Gastrocnemius medialis (tissue), 4 donors: ENCODE data around the gene IL11RA. TPM values are rescaled to one million over a fixed set of nuclear protein-coding genes. Genes with fewer than 3 reads are reported as not detected.
A peak's percentile ranks its signal among the peaks of the same experiment; 100 is the strongest.

Source experiments
- ATAC-seq, 2 donors: fragments of 150-250 bp; one replicate each; pipeline ENCODE4 v1.9.1; 2016
- DNase-seq, 2 donors: peaks; one replicate each; pipeline ENCODE4 v3.0.0-alpha.2; 2019
- H3K27ac ChIP-seq, 4 donors: fragments of 200-600 bp; sonication (generic); 1 replicate in 1 of 4; 2 replicates in 3 of 4; pipeline ENCODE4 v1.5.1; 2016 to 2018; ENCODE audit warnings: mild to moderate bottlenecking in 2 of 4, moderate library complexity in 1 of 4
- H3K27me3 ChIP-seq, 3 donors: fragments of 200-600 bp; sonication (generic) in 2 of 3; 1 replicate in 1 of 3; 2 replicates in 2 of 3; pipeline versions ENCODE4 v1.5.1 to v1.6.0; 2016 to 2019; ENCODE audit warnings: mild to moderate bottlenecking in 1 of 3, moderate library complexity in 1 of 3
- H3K36me3 ChIP-seq, 2 donors: fragments of 200-600 bp; sonication (generic) in 1 of 2; one replicate each; pipeline ENCODE4 v1.5.1; 2017 to 2018
- H3K4me1 ChIP-seq, 2 donors: fragments of 200-600 bp; sonication (generic) in 1 of 2; one replicate each; pipeline ENCODE4 v1.5.1; 2016 to 2017; ENCODE audit warnings: mild to moderate bottlenecking in 2 of 2
- H3K4me3 ChIP-seq, 4 donors: fragments of 200-600 bp; sonication (generic) in 3 of 4; 1 replicate in 1 of 4; 2 replicates in 3 of 4; pipeline ENCODE4 v1.5.1; 2016 to 2019; ENCODE audit warnings: mild to moderate bottlenecking in 2 of 4
- H3K9me3 ChIP-seq, 3 donors: fragments of 200-600 bp; sonication (generic) in 2 of 3; 1 replicate in 1 of 3; 2 replicates in 2 of 3; pipeline ENCODE4 v1.5.1; 2016 to 2019
- POLR2A ChIP-seq, 2 donors: fragments of 450-650 bp; IDR thresholded peaks; one replicate each; pipeline ENCODE4 v1.6.1; 2017; ENCODE audit warnings: antibody characterized with exemption in 2 of 2, mild to moderate bottlenecking in 2 of 2, moderate library complexity in 2 of 2
- in situ Hi-C, 4 donors: fragments of 200-750 bp; cut with MboI; loops; one replicate each; pipeline versions ENCODE4 v1.15.0 to v1.8.0; 2017; ENCODE audit warnings: low sequenced_read_pairs in 4 of 4
- intact Hi-C: fragments of 100-400 bp; cut with DNase I; formaldehyde crosslinking; loops from one replicate; pipeline ENCODE4 v1.15.1; 2023; ENCODE audit warnings: low total_unique reads
- total RNA-seq, 4 donors: library from RNA; depleted of rRNA; stranded (reverse); fragments of >200 nt; gene quantifications; one replicate each; pipeline versions ENCODE4 v1.1.0 to v1.2.3, GENCODE V29; 2016
- TF ChIP-seq, protein P1 (sequence below), 5 experiments: fragments of 450-650 bp in 3 of 5; fragments of 200-600 bp in 2 of 5; sonication (generic) in 2 of 5; IDR thresholded peaks in 4 of 5; conservative IDR thresholded peaks in 1 of 5; 1 replicate in 4 of 5; 2 replicates in 1 of 5; pipeline ENCODE4 v1.5.1; 2016 to 2019; ENCODE audit warnings: antibody characterized with exemption in 5 of 5, mild to moderate bottlenecking in 3 of 5, moderate library complexity in 3 of 5

IL11RA gene
- total RNA-seq, 4 donors from 2014 or later, result 3.3 to 15.3 (median 11.6) TPM

DNA sequence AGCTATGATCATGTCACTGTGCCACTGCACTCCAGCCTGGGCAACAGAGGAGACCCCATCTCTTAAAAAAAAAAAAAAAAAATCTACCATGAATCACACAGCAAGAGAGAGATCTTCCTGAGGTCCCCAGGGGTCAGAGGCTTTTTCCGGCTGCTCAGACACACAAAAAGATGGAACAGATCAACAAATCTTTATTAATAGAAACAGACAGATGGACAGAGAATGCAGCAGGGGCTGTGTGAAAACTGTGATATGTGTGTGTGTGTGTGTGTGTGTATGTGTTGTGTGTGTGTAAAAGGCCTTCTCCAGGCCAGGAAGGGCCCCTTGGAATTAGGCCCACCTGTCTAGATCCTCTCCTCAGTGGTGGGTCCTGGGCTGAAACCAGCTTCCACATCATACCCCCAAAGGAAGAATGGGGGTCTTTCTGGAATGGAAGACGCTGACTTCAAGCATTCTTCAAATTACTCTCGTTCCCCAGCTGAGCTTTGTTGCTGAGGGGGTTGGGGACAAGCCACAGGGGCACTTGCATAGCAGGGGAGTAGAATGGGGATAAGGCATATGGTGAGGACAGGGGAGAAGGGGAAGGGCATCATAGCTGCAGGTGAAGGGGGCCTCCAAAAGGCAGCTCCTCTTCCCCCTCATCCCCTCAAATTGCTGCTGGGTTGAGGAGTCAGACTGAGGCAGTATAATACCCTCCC is 17.3 kb upstream of the IL11RA start:
- H3K27ac ChIP-seq, result no peak overlapping the region
- peaks cover 0 to 2% (median 1%) of the 10 kb centered on the region in 3 donors for H3K27me3 ChIP-seq
- DNase-seq (no peak), ATAC-seq (no peak)
- H3K36me3 ChIP-seq, result no peaks in the 10 kb centered on the region
- in situ Hi-C loops, result no loop called here
- intact Hi-C loops, result loop anchor here (1.0 kb wide), 1 partner anchor 22 kb away; the partner anchor contains the start of gene RPP25L
- peaks cover 12 to 16% of the 10 kb centered on the region in 2 donors for H3K4me1 ChIP-seq
- no peaks in the 10 kb centered on the region for H3K9me3 ChIP-seq
- TF ChIP-seq, protein P1, sequence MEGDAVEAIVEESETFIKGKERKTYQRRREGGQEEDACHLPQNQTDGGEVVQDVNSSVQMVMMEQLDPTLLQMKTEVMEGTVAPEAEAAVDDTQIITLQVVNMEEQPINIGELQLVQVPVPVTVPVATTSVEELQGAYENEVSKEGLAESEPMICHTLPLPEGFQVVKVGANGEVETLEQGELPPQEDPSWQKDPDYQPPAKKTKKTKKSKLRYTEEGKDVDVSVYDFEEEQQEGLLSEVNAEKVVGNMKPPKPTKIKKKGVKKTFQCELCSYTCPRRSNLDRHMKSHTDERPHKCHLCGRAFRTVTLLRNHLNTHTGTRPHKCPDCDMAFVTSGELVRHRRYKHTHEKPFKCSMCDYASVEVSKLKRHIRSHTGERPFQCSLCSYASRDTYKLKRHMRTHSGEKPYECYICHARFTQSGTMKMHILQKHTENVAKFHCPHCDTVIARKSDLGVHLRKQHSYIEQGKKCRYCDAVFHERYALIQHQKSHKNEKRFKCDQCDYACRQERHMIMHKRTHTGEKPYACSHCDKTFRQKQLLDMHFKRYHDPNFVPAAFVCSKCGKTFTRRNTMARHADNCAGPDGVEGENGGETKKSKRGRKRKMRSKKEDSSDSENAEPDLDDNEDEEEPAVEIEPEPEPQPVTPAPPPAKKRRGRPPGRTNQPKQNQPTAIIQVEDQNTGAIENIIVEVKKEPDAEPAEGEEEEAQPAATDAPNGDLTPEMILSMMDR (IDR thresholded peaks at IDR 0.05 in 4 of 5, conservative IDR thresholded peaks at IDR 0.05 in 1 of 5), result no peak
- no peak for TF ChIP-seq POLR2A (IDR thresholded peaks at IDR 0.05)
- no peak overlapping the region for H3K4me3 ChIP-seq

DNA sequence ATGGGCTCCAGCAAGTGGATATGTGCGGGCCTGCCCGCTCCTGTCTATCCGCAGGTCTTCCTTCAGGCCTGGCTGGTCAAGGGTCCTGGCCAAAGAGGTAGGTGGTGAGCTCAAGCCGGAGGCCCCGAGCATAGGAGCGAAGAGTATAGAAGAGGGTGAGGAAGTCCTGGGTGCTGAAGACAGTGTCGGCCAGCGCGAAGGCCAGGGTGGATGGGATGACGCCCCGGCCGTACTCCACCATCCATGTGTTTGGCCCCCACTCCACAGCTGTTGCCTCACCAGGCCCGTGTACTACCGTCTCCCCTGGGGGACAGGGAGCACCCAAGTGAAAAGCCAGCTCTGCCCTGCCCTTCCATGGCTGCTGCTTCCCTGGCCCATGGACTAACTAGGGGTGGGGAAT is 16.4 kb upstream of the IL11RA start:
- Histone ChIP-seq H3K4me1 (peaks cover 12 to 16% of the 10 kb centered on the region in 2 donors), H3K36me3 (no peaks in the 10 kb centered on the region), H3K4me3 (no peak overlapping the region), H3K27me3 (no peaks in the 10 kb centered on the region), H3K9me3 (no peaks in the 10 kb centered on the region), H3K27ac (no peak overlapping the region)
- ATAC-seq, result no peak
- intact Hi-C loops, result no loop called here
- TF ChIP-seq POLR2A (IDR thresholded peaks at IDR 0.05), result no peak
- TF ChIP-seq, protein P1 (IDR thresholded peaks at IDR 0.05 in 4 of 5, conservative IDR thresholded peaks at IDR 0.05 in 1 of 5), result no peak
- DNase-seq, result no peak
- in situ Hi-C loops, result no loop called here

DNA sequence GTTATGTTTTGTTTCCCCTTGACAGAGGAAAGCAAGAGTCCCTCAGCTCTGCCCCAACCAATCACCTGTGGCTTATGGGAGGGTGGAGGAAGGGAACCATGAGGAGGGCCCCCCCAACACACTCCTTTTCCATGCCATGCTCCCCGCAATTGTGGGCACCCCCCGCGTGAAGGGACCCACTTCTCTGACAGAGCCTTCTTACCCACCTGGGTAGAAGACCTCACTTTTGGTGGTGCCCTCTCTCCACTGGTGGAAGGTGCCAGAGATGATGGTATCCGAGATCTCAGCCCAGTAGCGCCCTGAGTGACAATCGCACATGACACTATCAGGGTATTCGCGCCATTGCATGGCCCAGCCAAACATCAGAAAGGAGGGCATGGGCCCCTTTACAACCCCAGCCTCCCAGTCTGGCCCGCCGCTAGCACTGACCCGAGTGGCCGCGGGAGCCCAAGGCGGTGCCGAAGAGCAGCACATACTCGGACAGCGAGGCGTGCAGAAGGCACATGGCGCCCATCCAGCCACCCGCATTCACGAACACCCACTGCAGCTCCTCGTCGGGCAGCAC is 15.1 kb upstream of the IL11RA start:
- no peaks in the 10 kb centered on the region for H3K9me3 ChIP-seq
- H3K36me3 ChIP-seq, result no peaks in the 10 kb centered on the region
- no peaks in the 10 kb centered on the region for H3K27me3 ChIP-seq
- peak in 1 of 2 donors; percentile 6 for ATAC-seq
- no peak for DNase-seq
- TF ChIP-seq, protein P1 (IDR thresholded peaks at IDR 0.05 in 4 of 5, conservative IDR thresholded peaks at IDR 0.05 in 1 of 5), result no peak
- TF ChIP-seq POLR2A (IDR thresholded peaks at IDR 0.05), result no peak
- H3K4me3 ChIP-seq, result peak overlapping the region; percentile 66 to 95 (median 74)
- intact Hi-C loops, result loop anchor here (2.0 kb wide), 1 partner anchor 16 kb away; the partner anchor contains the start of gene DCTN3
- H3K27ac ChIP-seq, result peak overlapping the region; percentile 80 to 93 (median 86)
- peaks cover 12 to 16% of the 10 kb centered on the region in 2 donors for H3K4me1 ChIP-seq
- in situ Hi-C loops, result no loop called here

DNA sequence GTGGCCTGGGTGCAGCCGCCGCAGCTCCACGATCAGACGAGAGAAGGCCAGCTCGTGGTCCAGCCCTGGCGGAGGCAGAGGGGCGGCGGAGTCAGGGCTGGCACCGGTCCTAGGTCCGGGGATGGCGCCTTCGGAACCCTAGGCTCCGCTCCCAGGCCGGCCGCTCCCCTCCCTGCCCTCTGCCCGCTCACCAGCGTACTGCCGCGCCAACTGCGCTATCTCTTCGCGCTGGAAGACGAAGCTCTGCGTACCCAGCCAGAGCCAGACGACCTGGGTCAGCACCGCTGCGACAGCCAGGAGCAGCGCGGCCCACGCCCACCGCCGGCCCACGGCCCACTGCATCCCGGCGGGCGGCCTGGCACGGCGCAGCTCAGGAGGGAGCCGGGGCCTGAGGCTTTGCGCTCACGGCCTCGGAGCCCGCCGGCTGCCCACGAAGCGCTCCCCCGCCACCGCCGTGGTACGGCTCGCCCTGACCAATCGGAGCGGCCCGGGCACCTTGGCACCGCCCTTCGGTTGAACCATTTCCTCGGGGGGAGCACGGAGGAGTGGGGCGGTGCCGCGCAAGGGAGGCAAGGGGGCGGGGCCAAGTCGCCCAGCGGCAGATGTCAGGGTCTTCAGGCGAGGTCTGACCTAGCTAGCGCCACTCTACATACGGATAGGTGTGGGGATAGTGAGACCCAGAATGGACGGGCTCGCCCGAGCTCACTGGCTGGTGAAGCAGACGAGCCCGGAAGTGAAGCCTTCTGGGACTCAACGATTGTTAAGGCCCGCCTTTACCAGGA is 14.4 kb upstream of the IL11RA start, which contains the start of gene SIGMAR1:
SIGMAR1 (minus strand) TSS at position 432 of the 782 bp plus-strand sequence; CDS start at position 342, 90 bp downstream.
- Histone ChIP-seq H3K27me3 (no peaks in the 10 kb centered on the region), H3K36me3 (no peaks in the 10 kb centered on the region), H3K4me1 (peaks cover 12 to 16% of the 10 kb centered on the region in 2 donors), H3K9me3 (no peaks in the 10 kb centered on the region), H3K4me3 (peak within 1 kb of the TSS; percentile 66 to 95 (median 74)), H3K27ac (peak within 1 kb of the TSS; percentile 80 to 93 (median 86))
- in situ Hi-C loops, result no loop called here
- ATAC-seq (peak; percentile 92), DNase-seq (peak; percentile 90 to 91)
- intact Hi-C loops, result loop anchor here (2.0 kb wide), 1 partner anchor 17 kb away; the partner anchor contains the start of gene DCTN3
- peak; percentile 81 to 87 for TF ChIP-seq POLR2A (IDR thresholded peaks at IDR 0.05)
- TF ChIP-seq, protein P1 (IDR thresholded peaks at IDR 0.05 in 4 of 5, conservative IDR thresholded peaks at IDR 0.05 in 1 of 5), result peak in 1 of 5 experiments; percentile 18
